Activated B cell treated with CpG ODN at 0.5 μM for 24 hours (primary cell): ENCODE measurements around the gene MYADML2. TPM values are rescaled to one million over a fixed set of nuclear protein-coding genes. Genes with fewer than 3 reads are reported as not detected.
"Not testable (repeated sequence)": the region's sequence is repeated elsewhere in the genome, so short reads cannot be mapped to it uniquely, and the experiment has no call there.

Source experiments
- ATAC-seq: fragments of 200-7000 bp; cut with Tn5 transposase; one replicate; pipeline ENCODE4 v1.10.0; 2021; ENCODE audit warnings: low read depth, mild to moderate bottlenecking, moderate library complexity
- CTCF ChIA-PET: fragments of 350-600 bp; sonication (Branson Sonifier 250); formaldehyde crosslinking; loops from one replicate; lab custom pipeline; 2021; ENCODE audit warnings: antibody characterized with exemption; lab: Charles Lee
- POLR2A ChIA-PET: fragments of 350-600 bp; sonication (Branson Sonifier 250); formaldehyde crosslinking; loops from one replicate; lab custom pipeline; 2021; ENCODE audit warnings: antibody characterized with exemption; lab: Charles Lee
- DNase-seq: peaks from one replicate; pipeline ENCODE4 v3.0.0; 2022
- H3K27ac Mint-ChIP-seq: one replicate; pipeline ENCODE4 v1.8.0; 2020; ENCODE audit warnings: mixed read lengths
- H3K27me3 Mint-ChIP-seq: one replicate; pipeline ENCODE4 v1.8.0; 2021; ENCODE audit warnings: mixed read lengths
- H3K36me3 Mint-ChIP-seq: one replicate; pipeline ENCODE4 v1.8.0; 2021; ENCODE audit warnings: low read depth, mixed read lengths
- H3K4me1 Mint-ChIP-seq: one replicate; pipeline ENCODE4 v1.8.0; 2021; ENCODE audit warnings: mixed read lengths
- H3K4me3 Mint-ChIP-seq: one replicate; pipeline ENCODE4 v1.8.0; 2020; ENCODE audit warnings: mild to moderate bottlenecking, mixed read lengths
- H3K9me3 Mint-ChIP-seq: one replicate; pipeline ENCODE4 v1.8.0; 2020; ENCODE audit warnings: mixed read lengths
- CTCF ChIP-seq: fragments of 200-600 bp; IDR thresholded peaks from one replicate; pipeline ENCODE4 v1.8.0; 2022; ENCODE audit warnings: antibody characterized with exemption, mild to moderate bottlenecking
- intact Hi-C: fragments of 100-400 bp; cut with micrococcal nuclease; formaldehyde crosslinking; loops from one replicate; pipeline ENCODE4 v1.15.1; 2024
- total RNA-seq: library from RNA; stranded (reverse); gene quantifications from 2 replicates; pipeline ENCODE4 v1.2.3, GENCODE V29; 2022

The MYADML2 gene
- total RNA-seq, 1 donor from 2014 or later: not detected

GRCh38 chr17:81956607-81957589, 9.9 kb upstream of the MYADML2 start:
- POLR2A ChIA-PET: no interaction called here
- no peak overlapping the region for H3K4me3 Mint-ChIP-seq
- CTCF ChIA-PET: no interaction called here
- ATAC-seq (no peak), DNase-seq (no peak)
- TF ChIP-seq CTCF: no peak
- peaks cover 4% of the 10 kb centered on the region for H3K4me1 Mint-ChIP-seq
- H3K36me3 Mint-ChIP-seq: no peaks in the 10 kb centered on the region
- intact Hi-C loops: no loop called here
- H3K27me3 Mint-ChIP-seq: peaks cover 13% of the 10 kb centered on the region
- no peak overlapping the region for H3K27ac Mint-ChIP-seq
- no peaks in the 10 kb centered on the region for H3K9me3 Mint-ChIP-seq

- H3K27me3 Mint-ChIP-seq: peaks cover 13% of the 10 kb centered on the region
- ATAC-seq: no peak
- intact Hi-C loops: no loop called here
- TF ChIP-seq CTCF: no peak
- no peak for DNase-seq
- no peaks in the 10 kb centered on the region for H3K9me3 Mint-ChIP-seq
- ChIA-PET CTCF (no interaction called here), POLR2A (no interaction called here)
- peaks cover 4% of the 10 kb centered on the region for H3K4me1 Mint-ChIP-seq
- no peaks in the 10 kb centered on the region for H3K36me3 Mint-ChIP-seq
- no peak overlapping the region for H3K27ac Mint-ChIP-seq
- H3K4me3 Mint-ChIP-seq: no peak overlapping the region
Observed at GRCh38 chr17:81955756-81956544, 8.9 kb upstream of the MYADML2 start.

- peaks cover 4% of the 10 kb centered on the region for H3K4me1 Mint-ChIP-seq
- no peak overlapping the region for H3K27ac Mint-ChIP-seq
- intact Hi-C loops: no loop called here
- DNase-seq: no peak
- POLR2A ChIA-PET: no interaction called here
- no peaks in the 10 kb centered on the region for H3K36me3 Mint-ChIP-seq
- no peak for TF ChIP-seq CTCF
- no peak for ATAC-seq
- CTCF ChIA-PET: no interaction called here
- H3K4me3 Mint-ChIP-seq: no peak overlapping the region
- H3K9me3 Mint-ChIP-seq: no peaks in the 10 kb centered on the region
- H3K27me3 Mint-ChIP-seq: peaks cover 13% of the 10 kb centered on the region
Observed at GRCh38 chr17:81955058-81955681, 8.1 kb upstream of the MYADML2 start.

- ChIA-PET POLR2A (no interaction called here), CTCF (interaction anchor here (1.2 kb wide), 1 partner anchor 85 kb away, joined by 4 read pairs; no protein-coding TSS in a partner anchor)
- Mint-ChIP-seq H3K36me3 (no peaks in the 10 kb centered on the region), H3K4me3 (no peak overlapping the region), H3K4me1 (peaks cover 4% of the 10 kb centered on the region), H3K27me3 (peaks cover 13% of the 10 kb centered on the region), H3K9me3 (no peaks in the 10 kb centered on the region), H3K27ac (no peak overlapping the region)
- TF ChIP-seq CTCF: no peak
- intact Hi-C loops: no loop called here
- ATAC-seq: no peak
- DNase-seq: no peak
Observed at GRCh38 chr17:81954131-81955057, 7.4 kb upstream of the MYADML2 start.

GRCh38 chr17:81953443-81953842, 6.4 kb upstream of the MYADML2 start:
- H3K36me3 Mint-ChIP-seq, H3K4me1 Mint-ChIP-seq, H3K9me3 Mint-ChIP-seq, ATAC-seq, H3K27me3 Mint-ChIP-seq, H3K27ac Mint-ChIP-seq, DNase-seq, H3K4me3 Mint-ChIP-seq, intact Hi-C loops: not testable (repeated sequence)
- POLR2A ChIA-PET: interaction anchor here (0.6 to 0.7 kb wide), 2 partner anchors 22 to 38 kb away, joined by 3 to 4 read pairs; no protein-coding TSS in a partner anchor
- CTCF ChIA-PET: interaction anchor here (1.2 kb wide), 1 partner anchor 84 kb away, joined by 4 read pairs; no protein-coding TSS in a partner anchor
